GM18520 (cell line): ENCODE data around the gene SERPINE3.

Experiments used
- ATAC-seq: cut with Tn5 transposase; IDR thresholded peaks from one replicate; pipeline ENCODE4 v1.9.1; 2021; ENCODE audit not compliant: unreplicated experiment

Gene SERPINE3

GRCh38 chr13:51339354-51339753 is at the start of gene SERPINE3:
TSS of gene SERPINE3 (plus strand) at chr13:51339691. CDS start at chr13:51341092, 1,401 bp downstream.
- ATAC-seq: no peak

DNA sequence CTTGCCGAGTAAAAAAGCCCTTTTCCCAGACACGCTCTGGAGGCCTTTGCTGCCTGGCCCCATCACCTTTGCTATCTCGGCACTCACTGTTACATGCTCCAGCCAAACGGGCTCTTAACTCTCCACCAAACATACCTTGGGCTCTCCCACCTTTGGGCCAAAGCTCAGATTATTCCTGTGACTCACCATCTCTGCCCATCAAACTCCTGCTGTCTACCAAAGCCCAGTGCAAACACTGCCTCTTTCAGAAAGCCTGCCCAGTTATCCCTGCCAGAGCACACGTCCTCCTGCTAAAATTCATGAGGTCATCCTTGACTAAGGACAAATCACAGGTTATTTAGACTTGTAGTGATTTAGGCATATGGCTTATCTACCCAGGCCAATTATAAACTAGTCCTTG is 48.1 kb upstream of the SERPINE3 start:
- no peak for ATAC-seq

DNA sequence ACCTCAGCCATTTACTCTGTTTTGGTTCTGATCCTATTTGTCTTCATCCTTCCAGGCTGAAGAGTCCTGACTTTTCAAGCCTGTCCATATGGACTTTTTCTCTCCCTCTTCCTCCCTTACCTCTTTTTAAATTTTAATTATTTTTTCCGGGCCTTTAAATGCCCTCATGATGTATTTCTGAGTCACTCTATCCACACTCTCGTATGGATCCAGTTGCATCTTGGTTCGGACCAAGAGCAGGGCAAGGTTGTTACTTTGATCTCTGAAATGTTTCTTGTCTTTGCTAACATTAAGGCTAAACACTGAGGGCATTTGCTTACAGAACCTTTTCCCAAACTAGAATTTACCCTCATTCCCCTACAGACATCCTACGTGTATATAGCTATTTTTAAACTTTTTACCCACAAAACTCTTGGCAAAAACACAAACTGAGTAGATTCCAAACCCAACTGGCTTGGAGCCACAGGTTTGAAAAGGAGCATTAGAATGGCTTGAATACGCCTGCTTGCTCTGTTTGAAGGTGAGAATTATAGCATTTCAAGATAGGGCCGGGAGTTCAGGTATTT is 47.4 kb upstream of the SERPINE3 start:
- ATAC-seq: no peak

- no peak for ATAC-seq
Measured at GRCh38 chr13:51297556-51297955, 41.9 kb upstream of the SERPINE3 start.

GRCh38 chr13:51298812-51299211 is 40.7 kb upstream of the SERPINE3 start:
- no peak for ATAC-seq

DNA sequence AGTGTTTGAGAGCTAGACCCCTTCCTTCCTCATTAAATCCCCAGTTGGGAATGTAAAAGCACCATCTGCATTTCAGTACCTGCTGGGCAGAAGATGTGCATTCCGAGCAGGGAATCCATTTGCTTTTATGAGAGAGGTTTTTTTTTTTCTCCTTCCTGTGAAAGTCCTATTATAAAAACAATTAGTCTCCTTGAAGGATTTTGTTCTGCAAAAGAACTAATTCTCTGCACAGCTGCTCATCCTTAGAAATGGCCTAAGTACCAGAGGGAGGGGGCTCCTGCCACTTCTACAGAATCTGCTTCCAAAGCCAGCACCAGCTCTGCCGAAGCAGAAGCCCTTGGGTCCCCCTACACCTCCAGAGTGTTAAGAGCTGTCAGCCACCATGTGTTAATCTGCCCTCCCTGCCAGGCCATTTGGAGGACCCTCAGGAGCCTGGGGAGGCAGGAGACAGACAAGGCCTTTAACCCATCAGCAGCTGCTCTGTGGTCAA is 36.4 kb upstream of the SERPINE3 start:
- no peak for ATAC-seq

- ATAC-seq: no peak
Measured at GRCh38 chr13:51303882-51304281, 35.6 kb upstream of the SERPINE3 start.

GRCh38 chr13:51305271-51305967 is 34.1 kb upstream of the SERPINE3 start:
- ATAC-seq: no peak

DNA sequence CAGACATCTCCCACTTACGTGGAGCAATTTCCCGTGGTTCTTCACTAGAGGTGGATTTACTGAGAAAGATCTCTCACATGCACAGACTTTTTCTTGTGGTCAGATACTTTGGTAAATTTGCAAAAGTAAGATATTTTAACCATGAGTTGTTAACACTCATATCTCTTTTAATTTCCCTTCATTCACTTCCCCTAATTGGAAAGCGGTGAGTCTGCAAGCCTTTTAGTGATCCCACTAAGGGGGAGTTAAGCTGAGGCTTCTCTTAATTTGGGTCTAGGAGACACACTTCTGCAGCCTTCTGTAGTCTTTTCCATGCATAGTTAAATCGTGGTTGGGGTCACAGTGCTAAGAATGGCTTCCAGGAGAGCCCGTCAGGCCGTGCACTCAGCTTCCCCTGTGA is 30.7 kb upstream of the SERPINE3 start:
- no peak for ATAC-seq

DNA sequence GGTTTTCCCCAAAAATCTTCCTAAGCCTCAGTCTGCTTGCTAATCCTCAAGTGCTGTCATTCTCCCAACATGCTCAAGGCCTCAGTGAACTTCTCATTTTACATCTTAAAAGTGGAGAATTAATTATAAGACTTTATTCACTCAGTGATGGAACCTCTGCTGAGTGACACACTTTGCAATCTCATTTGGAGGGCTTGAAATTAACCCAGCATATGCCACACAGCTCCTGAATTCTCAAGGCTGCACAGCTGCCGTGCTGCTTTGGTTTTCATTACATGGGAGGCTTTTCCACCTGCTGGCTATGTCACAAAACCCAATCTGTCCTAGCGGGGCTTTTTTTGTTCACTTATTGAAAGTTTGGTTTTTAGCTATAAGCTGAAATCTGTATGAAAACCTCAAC is 28.3 kb upstream of the SERPINE3 start:
- no peak for ATAC-seq

- ATAC-seq: no peak
Measured at GRCh38 chr13:51311957-51312520, 27.5 kb upstream of the SERPINE3 start.

DNA sequence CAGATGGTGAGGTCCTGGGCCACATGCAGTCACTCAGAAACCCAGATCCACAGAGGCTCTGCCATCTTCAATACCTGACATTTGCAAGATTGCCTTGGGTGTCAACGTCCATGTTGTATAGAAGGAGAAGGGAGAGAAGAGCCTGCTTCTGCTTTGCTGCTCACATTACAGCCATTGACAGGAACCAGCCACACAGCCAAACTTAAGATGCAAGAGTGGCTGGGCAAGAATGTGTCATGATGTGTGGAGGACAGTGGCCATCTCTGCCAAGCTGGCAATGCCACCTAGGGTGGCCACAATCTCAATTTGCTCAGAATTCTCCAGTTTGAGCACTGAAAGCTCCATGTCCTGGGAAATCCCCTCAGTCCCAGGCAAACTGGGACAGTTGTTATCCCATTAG is 25.9 kb upstream of the SERPINE3 start:
- ATAC-seq: no peak

GRCh38 chr13:51317262-51317661 is 22.2 kb upstream of the SERPINE3 start:
- no peak for ATAC-seq

- no peak for ATAC-seq
Measured at GRCh38 chr13:51318015-51318414, 21.5 kb upstream of the SERPINE3 start.

GRCh38 chr13:51318876-51319275 is 20.6 kb upstream of the SERPINE3 start:
- ATAC-seq: no peak

DNA sequence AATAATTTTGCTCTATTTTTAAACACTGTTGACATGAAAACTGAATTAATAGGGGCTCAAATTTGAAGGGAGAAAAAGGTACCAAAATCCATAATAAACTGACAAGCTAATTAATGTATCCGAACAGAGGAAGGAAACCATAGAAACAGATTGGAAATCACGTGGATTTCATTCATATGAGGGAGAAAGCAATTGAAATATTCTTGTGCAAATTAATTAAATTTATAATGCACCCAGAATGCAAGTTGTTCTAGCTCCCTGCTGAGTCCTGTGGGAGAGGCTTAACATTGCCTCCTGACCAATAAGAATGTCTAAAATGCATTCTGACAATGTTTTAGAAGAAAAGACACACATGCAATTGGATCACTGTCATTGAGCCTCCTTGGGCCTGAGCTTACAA is 17.7 kb upstream of the SERPINE3 start:
- ATAC-seq: no peak

- ATAC-seq: no peak
Measured at GRCh38 chr13:51322826-51323225, 16.7 kb upstream of the SERPINE3 start.

- no peak for ATAC-seq
Measured at GRCh38 chr13:51323824-51324511, 15.5 kb upstream of the SERPINE3 start.

DNA sequence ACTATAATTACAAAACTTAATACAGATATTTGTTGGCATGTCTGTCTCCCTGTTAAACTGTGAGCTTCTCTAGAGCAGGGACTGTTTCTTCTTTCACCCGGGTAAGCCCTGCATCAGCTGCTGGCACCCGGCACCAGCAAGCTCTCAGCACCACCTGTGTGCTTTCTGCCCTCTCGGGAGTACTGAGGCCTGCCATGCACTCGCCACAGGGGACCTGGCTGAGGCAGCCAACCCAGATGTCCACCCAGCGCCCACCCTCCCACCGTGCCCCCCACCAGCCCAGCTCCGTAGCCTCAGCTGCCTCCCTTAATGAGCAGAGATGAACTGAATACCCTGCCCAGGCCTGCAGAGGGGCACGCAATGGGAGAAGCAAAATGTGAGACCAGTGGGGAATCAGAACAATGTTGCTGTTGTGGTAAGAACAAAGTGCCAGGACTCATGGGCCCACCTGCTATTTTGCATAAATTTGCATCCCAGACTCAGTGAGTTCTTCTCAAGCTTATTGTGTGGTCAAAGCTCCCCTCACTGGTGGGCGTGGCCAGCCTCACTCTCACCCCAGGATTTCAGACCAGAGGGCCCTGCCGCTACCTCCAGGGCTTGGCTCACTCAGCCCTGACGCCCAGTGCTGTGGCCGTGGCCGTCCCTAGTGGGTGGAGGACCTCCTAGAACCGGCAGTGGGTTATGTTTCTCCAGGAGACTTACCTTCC is 14.6 kb upstream of the SERPINE3 start:
- ATAC-seq: no peak

GRCh38 chr13:51325837-51326236 is 13.7 kb upstream of the SERPINE3 start:
- no peak for ATAC-seq

DNA sequence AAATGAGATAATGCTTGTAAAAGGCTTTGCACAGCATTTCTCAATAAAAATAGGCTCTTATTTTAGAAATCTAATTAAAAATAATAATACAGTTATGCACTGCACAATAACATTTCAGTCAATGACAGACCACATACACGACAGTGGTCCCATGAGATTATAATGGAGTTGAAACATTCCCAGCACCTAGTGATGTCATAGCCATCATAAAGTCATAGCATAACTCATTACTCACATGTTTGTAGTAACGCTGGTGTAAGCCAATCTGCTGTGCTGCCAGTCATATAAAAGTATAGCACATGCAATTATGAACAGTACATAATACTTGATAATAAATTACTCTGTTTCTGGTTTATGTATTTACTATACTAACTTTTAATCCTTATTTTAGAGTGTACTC is 12.7 kb upstream of the SERPINE3 start:
- ATAC-seq: no peak
